Lung (tissue), 12 donors: Measurements from ENCODE around the gene AKR7A2. TPM values are rescaled to one million over a fixed set of nuclear protein-coding genes. Genes with fewer than 3 reads are reported as not detected.
A peak's percentile ranks its signal among the peaks of the same experiment; 100 is the strongest.

Source experiments
- ATAC-seq: fragments of 200-7000 bp; cut with Tn5 transposase; one replicate; pipeline ENCODE4 v1.9.1; 2020; ENCODE audit warnings: moderate number of reproducible peaks; ENCODE audit not compliant: insufficient read depth, low FRiP score
- DNase-seq, 3 donors: peaks; one replicate each; pipeline ENCODE4 v3.0.0-alpha.2; 2013 to 2017
- H3K27ac ChIP-seq, 2 donors: one replicate each; pipeline ENCODE4 v1.5.1; 2013; ENCODE audit warnings: mild to moderate bottlenecking in 2 of 2, moderate library complexity in 2 of 2, control low read depth in 1 of 2, inconsistent platforms in 1 of 2, low read depth in 1 of 2, low read length in 1 of 2
- H3K27me3 ChIP-seq, 3 donors: one replicate each; pipeline ENCODE4 v1.5.1; 2013; ENCODE audit warnings: low read length in 2 of 3; ENCODE audit not compliant: control insufficient read depth in 3 of 3, insufficient read depth in 3 of 3
- H3K36me3 ChIP-seq, 4 donors: one replicate each; pipeline ENCODE4 v1.5.1; 2013; ENCODE audit warnings: low read length in 4 of 4, mild to moderate bottlenecking in 1 of 4, moderate library complexity in 1 of 4; ENCODE audit not compliant: control insufficient read depth in 4 of 4, insufficient read depth in 4 of 4
- H3K4me1 ChIP-seq, 5 donors: one replicate each; pipeline ENCODE4 v1.5.1; 2013; ENCODE audit warnings: low read length in 5 of 5, mild to moderate bottlenecking in 2 of 5, moderate library complexity in 1 of 5; ENCODE audit not compliant: control insufficient read depth in 5 of 5, insufficient read depth in 5 of 5
- H3K4me3 ChIP-seq: one replicate; pipeline ENCODE4 v1.5.1; 2013; ENCODE audit warnings: mild to moderate bottlenecking, control low read depth, moderate library complexity
- H3K9ac ChIP-seq, 2 donors: one replicate each; pipeline ENCODE4 v1.5.1; 2013; ENCODE audit warnings: low read length in 2 of 2, control low read depth in 1 of 2; ENCODE audit not compliant: insufficient read depth in 1 of 2
- H3K9me3 ChIP-seq, 4 donors: one replicate each; pipeline ENCODE4 v1.5.1; 2013; ENCODE audit warnings: low read length in 3 of 4, mild to moderate bottlenecking in 1 of 4, moderate library complexity in 1 of 4; ENCODE audit not compliant: control insufficient read depth in 4 of 4, insufficient read depth in 3 of 4
- CTCF ChIP-seq: IDR thresholded peaks from 2 replicates; pipeline ENCODE4 v1.5.1; 2012; ENCODE audit warnings: mild to moderate bottlenecking; ENCODE audit errors: control extremely low read depth, extremely low read depth
- WGBS, 2 donors: extraction: QIAGEN DNeasy Blood & Tissue Kit; methylation state at CpG; one replicate each; pipeline ENCODE4 v1.1.7; 2013; 5-methylcytosine and 5-hydroxymethylcytosine counted together
- polyA plus RNA-seq, 2 donors: library from polyadenylated mRNA; stranded (reverse); fragments of 200-250 nt; gene quantifications; one replicate each; pipeline ENCODE4 v1.2.1, GENCODE V29; 2013
- total RNA-seq, 2 donors: library from RNA; depleted of rRNA in 1 of 2; stranded (reverse); fragments of >200 nt in 1 of 2; gene quantifications; one replicate each; pipeline ENCODE4 v1.2.1, GENCODE V29; 2014 to 2021
- donor health status: control.
- donor health status: control.
- donor health status: Bipolar disorder and iron deficiency.
- donor health status: healthy.
- donor health status: DM: yes; HTN: yes; CAD: no.

AKR7A2 gene
- total and polyA plus RNA-seq, 4 donors: 15.3 to 54.0 (median 43.0) TPM

GRCh38 chr1:19313636-19313959 lies 1.7 kb upstream of the AKR7A2 start:
- H3K27me3 ChIP-seq: no peaks in the 10 kb centered on the region
- H3K9ac ChIP-seq: no peak overlapping the region
- H3K9me3 ChIP-seq: no peaks in the 10 kb centered on the region
- peaks cover 0 to 24% (median 9%) of the 10 kb centered on the region in 5 donors for H3K4me1 ChIP-seq
- no peak for TF ChIP-seq CTCF
- DNase-seq: no peak
- no peak overlapping the region for H3K4me3 ChIP-seq
- no peak overlapping the region for H3K27ac ChIP-seq
- peaks cover 0 to 8% (median 3%) of the 10 kb centered on the region in 4 donors for H3K36me3 ChIP-seq
- WGBS, 2 donors: 83 to 86% methylated on average over 4 of the region's 4 CpGs
- ATAC-seq: no peak

- Histone ChIP-seq H3K27me3 (no peaks in the 10 kb centered on the region), H3K4me1 (peaks cover 0 to 24% (median 9%) of the 10 kb centered on the region in 5 donors), H3K36me3 (peaks cover 0 to 11% (median 6%) of the 10 kb centered on the region in 4 donors), H3K9me3 (no peaks in the 10 kb centered on the region), H3K4me3 (peak overlapping the region; percentile 89), H3K27ac (peak overlapping the region; percentile 88 to 96), H3K9ac (peak overlapping the region; percentile 48 to 68)
- no peak for TF ChIP-seq CTCF
- WGBS, 2 donors: 35 to 37% methylated on average over 20 of the region's 20 CpGs
- ATAC-seq (no peak), DNase-seq (peak in 1 of 3 donors; percentile 14)
Measured at GRCh38 chr1:19312782-19313635, 1.1 kb upstream of the AKR7A2 start.

- H3K27me3 ChIP-seq: no peaks in the 10 kb centered on the region
- peak overlapping the region; percentile 4 to 78 for H3K27ac ChIP-seq
- H3K4me3 ChIP-seq: peak overlapping the region; percentile 82
- DNase-seq (no peak), ATAC-seq (peak; percentile 5)
- TF ChIP-seq CTCF: no peak
- H3K9me3 ChIP-seq: no peaks in the 10 kb centered on the region
- peak overlapping the region; percentile 1 to 39 for H3K9ac ChIP-seq
- WGBS, 2 donors: 1% methylated on average over 29 of the region's 29 CpGs
- peaks cover 0 to 20% (median 16%) of the 10 kb centered on the region in 4 donors for H3K36me3 ChIP-seq
- H3K4me1 ChIP-seq: peaks cover 0 to 24% (median 9%) of the 10 kb centered on the region in 5 donors
Measured at GRCh38 chr1:19311503-19311930, 427 bp downstream of the AKR7A2 start.
